NB4 (cell line): Measurements from ENCODE around the gene AGAP1.

ENCODE experiments used
- CTCF ChIP-seq: IDR thresholded peaks from one replicate; pipeline ENCODE4 v1.5.1; 2012; ENCODE audit warnings: low read depth, low read length
- POLR2A ChIP-seq: IDR thresholded peaks from 2 replicates; pipeline ENCODE4 v1.6.1; 2011; ENCODE audit warnings: mild to moderate bottlenecking; ENCODE audit not compliant: insufficient read length; ENCODE audit errors: extremely low read depth

- no peak for TF ChIP-seq CTCF
- no peak for TF ChIP-seq POLR2A
Observed at GRCh38 chr2:236083934-236084333, 590.1 kb downstream of the AGAP1 start.
